UCSD-AML1 (cell line): ENCODE results near the gene APOF.
"Not testable (repeated sequence)": the region's sequence is repeated elsewhere in the genome, so short reads cannot be mapped to it uniquely, and the experiment has no call there.

ENCODE experiments used
- DNase-seq: peaks from one replicate; lab custom pipeline; 2025; ENCODE audit not compliant: unreplicated experiment; lab: John Stamatoyannopoulos, UW

The APOF gene

GRCh38 chr12:56362130-56363059, at the start of gene APOF:
Gene APOF, minus strand, starts transcription at chr12:56362857. Its CDS starts 112 bp downstream, at chr12:56362745.
- no peak for DNase-seq

GRCh38 chr12:56411781-56412639, 49.4 kb upstream of the APOF start:
- DNase-seq: no peak

- no peak for DNase-seq
Measured at GRCh38 chr12:56410768-56411167, 48.1 kb upstream of the APOF start.

- no peak for DNase-seq
Measured at GRCh38 chr12:56408799-56409417, 46.3 kb upstream of the APOF start.

DNA sequence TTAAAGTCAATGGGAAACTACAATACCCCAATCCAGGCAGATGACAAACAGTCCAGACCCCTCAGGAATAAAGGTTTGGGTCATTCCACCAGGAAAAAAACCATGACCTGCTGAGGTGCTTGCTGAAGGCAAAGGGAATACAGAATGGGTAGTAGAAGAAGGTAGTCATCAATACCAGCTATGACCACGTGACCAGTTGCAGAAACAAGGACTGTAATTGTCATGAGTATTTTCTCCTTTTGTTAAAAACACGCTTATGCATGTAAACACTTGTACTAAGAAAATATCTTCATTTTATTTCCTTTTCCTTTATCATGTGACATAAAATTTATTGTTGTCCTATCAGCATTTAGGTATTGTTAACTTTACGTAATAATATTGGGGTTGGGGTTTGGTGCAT, 41.6 kb upstream of the APOF start:
- not testable (repeated sequence) for DNase-seq

- not testable (repeated sequence) for DNase-seq
Measured at GRCh38 chr12:56401612-56402011, 39.0 kb upstream of the APOF start.

DNA sequence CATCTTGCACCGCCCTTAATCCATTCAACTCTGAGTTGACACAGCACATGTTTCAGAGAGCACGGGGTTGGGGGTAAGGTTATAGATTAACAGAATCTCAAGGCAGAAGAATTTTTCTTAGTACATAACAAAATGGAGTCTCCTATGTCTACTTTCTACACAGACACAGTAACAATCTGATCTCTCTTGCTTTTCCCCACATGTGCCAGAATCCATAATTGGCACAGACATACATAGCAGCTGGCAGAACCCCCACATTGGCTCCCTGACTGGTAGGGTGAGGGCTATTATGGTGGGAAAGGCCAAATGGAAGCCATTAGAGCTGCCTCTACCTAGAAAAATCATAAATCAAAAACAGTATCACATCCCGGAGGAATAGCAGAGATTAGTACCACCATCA, 38.5 kb upstream of the APOF start:
- not testable (repeated sequence) for DNase-seq

DNA sequence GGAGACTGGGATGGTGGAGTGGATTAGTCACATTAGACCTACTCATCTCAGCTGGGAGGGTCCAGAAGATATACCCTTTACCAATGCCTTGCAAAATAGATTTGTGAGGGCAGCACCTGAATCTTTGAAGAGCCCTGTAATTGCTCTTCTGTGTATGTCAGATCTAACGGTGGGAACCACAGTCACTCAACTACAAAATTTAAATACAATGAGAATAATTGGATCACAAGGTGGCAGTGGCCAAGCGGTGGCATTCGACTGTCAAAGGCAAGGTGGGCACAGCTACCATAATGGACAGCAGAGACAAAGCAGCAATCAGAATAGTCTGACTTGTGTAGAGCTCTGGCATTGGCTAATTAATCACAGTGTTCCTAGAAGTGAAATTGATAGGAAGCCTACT, 36.8 kb upstream of the APOF start:
- DNase-seq: not testable (repeated sequence)

DNA sequence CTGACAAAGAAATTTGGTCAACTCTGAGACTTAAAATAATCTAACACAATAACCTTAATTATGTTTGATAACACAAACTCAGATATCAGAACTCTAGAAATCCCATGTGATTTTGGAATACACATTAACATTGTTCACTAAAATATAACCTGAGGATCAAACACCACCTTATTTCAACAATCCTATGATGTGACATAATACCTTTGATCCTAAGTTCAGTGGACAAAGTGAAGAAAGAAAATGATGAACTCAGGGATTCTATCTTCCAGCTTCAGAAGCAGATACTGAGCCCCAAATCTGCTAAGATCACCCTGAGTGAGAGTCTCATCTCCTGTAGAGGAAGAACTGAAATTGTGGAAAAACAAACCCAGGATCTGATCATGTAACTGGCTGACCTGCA, 35.7 kb upstream of the APOF start:
- DNase-seq: no peak

DNA sequence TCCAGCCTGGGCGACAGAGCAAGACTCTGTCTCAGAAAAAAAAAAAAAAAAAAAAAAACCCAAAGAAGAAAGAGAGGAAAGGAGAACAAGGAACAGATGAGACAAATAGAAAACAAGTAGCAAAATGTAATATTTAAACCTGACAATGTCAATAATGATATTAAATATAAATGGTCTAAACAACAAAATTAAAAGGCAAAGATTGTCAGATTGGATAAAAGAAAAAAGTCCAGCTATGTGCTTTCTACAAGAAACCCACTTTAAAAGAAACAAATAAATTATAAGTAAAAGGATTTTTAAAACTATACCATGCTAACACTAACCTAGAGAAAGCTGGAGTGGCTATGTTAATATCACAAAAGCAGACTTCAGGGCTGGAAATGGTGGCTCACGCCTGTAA, 29.7 kb upstream of the APOF start:
- DNase-seq: no peak

DNA sequence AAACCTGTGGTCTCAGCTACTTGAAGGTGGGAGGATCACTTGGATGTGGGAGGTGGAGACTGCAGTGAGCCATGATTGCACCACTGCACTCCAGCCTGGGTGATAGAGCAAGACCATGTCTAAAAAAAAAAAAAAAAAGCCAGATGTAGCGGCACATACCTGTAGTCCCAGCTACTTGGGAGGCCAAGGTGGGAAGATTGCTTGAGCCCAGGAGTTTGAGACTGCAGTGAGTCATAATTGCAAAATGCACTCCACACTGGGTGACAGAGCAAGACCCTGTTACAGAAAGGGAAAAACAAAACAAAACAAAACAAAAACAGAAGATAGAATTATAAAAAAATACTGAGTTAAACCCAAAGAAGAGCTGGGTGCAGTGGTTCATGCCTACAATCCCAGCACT, 29.1 kb upstream of the APOF start:
- DNase-seq: no peak

- DNase-seq: no peak
Measured at GRCh38 chr12:56389412-56389811, 26.8 kb upstream of the APOF start.

DNA sequence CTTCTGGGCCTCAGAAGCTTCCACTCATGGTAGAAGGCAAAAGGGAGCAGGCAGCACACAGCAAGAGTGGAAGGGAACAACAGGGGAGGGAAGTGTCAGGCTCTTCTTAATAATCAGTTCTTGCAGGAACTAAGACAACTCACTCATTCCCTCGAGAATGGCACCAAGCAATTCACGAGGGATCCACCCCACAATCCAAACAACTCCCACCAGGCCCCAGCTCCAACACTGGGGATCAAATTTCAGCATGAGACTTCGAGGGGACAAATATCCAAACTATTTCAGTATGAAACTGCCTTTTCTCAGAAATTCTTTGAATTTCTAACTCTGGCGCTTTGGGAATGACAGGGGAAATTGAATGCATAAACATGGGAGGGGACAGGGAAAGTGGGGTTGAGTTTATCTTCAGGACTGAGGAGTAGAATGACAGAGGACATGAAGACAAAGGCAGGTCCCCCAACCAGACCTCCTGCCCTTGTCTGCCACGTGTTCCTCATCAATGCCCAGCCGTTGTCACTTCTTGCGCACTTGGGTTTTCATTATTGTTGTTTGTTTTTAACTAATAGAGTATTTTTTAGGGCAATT, 24.6 kb upstream of the APOF start:
- no peak for DNase-seq

GRCh38 chr12:56385873-56386272, 23.2 kb upstream of the APOF start:
- DNase-seq: no peak

GRCh38 chr12:56382611-56383010, 20.0 kb upstream of the APOF start:
- no peak for DNase-seq

DNA sequence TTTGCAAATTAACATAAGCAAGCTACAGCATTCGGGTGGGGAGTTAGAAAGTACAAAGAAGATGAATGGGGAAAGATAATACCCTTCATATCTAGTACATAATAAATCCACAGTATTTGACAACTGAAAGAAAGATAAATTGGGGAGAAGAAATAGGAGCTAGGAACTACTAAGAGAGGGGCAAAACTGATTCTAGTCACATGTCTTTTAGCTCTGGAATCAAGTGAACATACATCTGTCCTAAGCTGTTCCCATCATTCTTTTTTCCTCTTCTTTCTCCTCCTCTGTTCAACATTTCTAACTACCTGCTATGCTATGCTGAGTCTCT, 15.3 kb upstream of the APOF start:
- DNase-seq: no peak

DNA sequence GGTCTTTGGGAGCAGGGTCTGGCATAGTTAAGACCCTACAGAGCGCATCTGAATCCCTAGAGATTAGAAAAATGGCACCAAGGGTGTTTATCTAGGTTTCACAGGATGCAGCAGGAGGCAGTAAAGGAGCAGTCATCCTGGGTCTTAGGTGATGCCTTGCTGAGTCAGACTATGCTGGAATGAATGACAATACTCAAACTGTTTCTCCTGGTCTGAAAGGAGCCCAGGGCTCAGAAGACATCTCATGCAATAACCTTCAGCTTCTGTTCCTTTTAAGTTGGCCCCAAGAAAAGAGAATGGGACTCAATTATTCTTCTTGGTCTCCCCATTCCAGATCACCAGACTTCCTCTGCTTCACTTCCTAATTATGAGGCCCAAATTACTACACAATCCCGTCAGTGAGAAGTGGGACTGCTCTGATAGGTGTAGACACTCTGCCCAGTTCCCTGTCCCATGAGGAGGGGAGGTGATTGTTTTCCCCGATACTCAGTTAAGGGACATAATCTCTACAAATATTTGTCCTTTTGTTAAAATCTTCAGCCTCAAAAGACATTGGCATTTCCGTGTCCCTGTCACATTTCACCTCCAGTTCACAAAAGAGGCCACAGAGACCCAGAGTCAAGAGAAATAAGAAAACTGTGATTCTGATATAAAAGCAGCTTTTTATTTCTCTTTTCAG, 14.8 kb upstream of the APOF start:
- DNase-seq: no peak

- no peak for DNase-seq
Measured at GRCh38 chr12:56375598-56376434, 13.2 kb upstream of the APOF start.

DNA sequence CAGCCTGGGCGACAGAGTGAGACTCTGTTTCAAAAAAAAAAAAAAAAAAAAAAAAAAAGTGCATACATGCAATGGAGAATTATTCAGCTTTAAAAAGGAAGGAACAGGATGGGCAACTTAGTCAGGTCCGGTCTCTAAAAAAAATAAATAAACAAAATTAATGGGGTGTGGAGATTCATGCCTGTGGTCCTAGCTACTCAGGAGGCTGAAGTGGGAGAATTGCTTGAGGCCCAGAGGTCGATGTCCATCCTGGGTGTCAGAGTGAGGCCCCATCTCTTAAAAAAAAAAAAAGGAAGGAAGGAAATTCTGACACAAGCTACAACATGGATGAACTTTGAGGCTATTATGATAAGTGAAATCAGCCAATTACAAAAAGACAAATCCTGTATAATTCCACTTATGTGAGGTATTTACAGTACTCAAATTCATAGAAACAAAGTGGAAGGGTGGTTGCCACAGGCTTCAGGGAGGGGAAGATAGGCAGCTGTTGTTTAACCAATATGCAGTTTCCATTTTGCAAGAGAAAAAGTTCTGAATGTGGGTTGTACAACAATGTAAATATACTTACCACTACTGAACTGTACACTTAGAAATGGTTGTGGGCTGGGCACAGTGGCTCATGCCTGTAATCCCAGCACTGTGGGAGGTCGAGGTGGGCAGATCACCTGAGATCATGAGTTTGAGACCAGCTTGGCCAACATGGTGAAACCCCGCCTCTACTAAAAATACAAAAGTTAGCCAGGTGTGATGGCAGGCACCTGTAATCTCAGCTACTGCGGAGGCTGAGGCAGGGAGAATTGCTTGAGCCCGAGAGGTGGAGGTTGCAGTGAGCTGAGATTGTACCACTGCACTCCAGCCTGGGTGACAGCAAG, 12.3 kb upstream of the APOF start:
- DNase-seq: no peak
